NT2/D1 (cell line): ENCODE results near the gene AGAP1.

ENCODE experiments used
- SUZ12 ChIP-seq: IDR thresholded peaks from 2 replicates; pipeline ENCODE4 v1.6.1; 2011; ENCODE audit not compliant: insufficient read length, insufficient read depth; ENCODE audit errors: extremely low read depth
- YY1 ChIP-seq: IDR thresholded peaks from 2 replicates; pipeline ENCODE4 v1.6.1; 2011; ENCODE audit not compliant: insufficient read length, insufficient read depth
- ZNF274 ChIP-seq: IDR thresholded peaks from 2 replicates; pipeline ENCODE4 v1.6.1; 2011; ENCODE audit warnings: mild to moderate bottlenecking, low read depth, low read length

DNA sequence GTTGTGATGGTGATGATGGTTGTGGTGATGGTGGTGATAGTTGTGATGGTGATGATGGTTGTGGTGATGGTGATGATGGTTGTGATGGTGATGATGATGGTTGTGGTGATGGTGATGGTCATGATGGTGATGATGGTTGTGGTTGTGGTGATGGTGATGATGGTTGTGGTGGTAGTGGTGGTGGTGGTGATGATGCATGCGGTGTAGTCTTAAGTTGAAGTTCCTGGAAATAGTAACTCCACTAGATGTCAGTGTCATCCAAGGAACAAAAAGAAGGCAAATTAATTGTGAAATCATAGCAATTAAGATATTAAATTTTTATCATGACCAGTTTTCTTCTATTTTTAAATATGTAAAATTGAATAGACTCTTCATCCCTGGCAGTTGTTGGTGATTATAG lies 309.2 kb downstream of the AGAP1 start:
- TF ChIP-seq SUZ12 (no peak), ZNF274 (no peak), YY1 (no peak)
